ENCODE data around the gene INTS1. TPM values are rescaled to one million over a fixed set of nuclear protein-coding genes. Genes with fewer than 3 reads are reported as not detected.

The INTS1 gene
- total RNA-seq, 1 donor from 2014 or later: 18.5 TPM

DNA sequence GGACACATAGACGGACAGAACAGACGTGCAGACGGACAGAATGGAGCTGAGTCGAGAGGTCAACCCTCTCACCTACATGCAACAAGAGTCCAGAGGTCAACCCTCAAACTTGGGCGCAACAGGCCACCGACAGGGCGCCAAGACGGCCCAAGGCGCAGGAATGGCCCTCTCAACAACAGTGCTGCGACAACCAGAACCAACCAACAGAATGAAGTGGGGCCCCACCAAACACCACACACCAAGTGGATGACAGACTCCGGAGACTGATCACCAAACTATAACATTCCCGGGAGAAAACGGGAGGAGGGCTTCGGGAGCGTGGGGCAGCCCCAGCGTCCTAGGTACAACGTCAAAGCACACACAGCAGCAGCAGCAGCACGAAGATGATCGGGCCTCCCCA is 13.4 kb downstream of the INTS1 start:
- DNase-seq (ENCODE audit: low spot score): no peak

DNA sequence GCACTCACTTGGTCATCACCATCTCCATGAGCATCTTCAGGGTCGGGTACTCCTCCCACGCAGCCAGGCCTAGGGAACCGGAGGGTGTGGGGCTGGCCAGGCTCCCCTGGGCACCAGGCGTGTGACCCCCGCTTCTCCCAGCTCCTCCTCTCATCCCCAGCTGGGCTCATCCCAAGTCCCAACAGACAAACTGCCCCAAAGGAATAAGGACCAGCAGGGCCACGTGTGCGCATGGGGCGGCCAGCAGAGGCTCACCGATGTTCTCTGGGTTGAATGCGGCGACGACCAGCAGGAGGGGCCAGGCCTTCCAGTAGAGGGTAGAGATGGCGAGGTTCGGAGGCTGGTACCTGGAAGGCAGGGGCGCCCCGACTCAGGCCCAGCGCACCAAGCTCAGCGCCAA is 14.9 kb downstream of the INTS1 start:
- no peak for DNase-seq (ENCODE audit: low spot score)

DNA sequence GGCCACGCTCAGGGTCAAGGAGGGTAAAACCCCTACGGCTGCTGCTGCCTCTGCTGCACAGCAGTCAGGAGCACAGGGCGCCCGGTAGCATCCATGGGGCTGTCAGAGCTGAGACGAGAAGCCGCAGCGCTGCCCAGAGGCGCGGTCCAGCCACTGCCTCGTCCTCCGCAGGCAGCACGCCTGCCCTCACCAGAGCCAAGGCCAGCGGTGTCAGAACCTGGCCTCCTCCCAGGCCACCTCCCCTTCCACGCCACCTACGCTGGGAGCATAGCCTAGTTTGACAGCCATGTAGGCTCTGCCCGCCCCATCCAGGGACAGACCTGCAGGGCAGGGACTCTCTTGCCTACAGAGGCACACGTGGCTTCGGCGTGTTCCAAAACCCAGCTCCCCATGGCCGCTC is 16.2 kb downstream of the INTS1 start:
- no peak for DNase-seq (ENCODE audit: low spot score)

DNA sequence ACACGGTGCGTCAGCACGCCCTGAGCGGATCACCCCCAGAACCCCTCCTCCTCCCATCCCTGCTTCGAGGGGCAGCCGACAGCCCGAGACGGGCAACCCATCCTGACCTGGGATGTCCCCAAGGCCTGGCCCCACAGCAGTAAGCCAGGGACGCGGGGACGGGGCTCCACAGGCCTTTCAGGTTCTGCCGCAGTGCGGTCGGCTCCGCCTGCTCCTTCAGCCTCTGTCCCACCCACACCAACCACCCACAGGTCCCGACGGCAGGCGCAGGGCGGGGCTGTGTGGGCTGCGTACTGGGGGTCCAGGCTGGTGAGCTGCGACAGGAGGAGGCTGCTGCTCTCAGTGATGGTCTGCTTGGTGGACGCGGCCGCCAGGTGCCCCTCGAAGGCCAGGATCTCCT is 16.7 kb downstream of the INTS1 start:
- no peak for DNase-seq (ENCODE audit: low spot score)

DNA sequence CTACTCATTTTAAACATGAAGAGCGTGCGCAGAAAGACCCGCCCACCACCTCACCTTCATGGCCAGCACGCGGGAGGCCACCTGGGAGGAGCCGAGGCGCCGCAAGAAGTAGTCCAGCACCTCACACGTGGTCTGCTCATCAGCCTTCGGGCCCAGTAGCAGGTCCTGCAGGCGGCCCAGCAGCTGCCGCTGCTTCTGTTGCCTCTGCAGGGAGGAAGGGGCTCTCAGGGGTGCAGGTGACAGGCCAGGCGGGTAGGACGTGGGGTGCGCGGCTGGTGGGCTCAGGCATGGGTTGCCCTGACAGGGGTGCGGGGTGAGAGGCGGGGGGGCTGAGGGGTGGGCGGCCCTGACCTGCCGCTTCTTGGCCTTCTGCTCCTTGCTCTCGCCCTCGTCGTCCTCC is 17.6 kb downstream of the INTS1 start:
- DNase-seq (ENCODE audit: low spot score): no peak

DNA sequence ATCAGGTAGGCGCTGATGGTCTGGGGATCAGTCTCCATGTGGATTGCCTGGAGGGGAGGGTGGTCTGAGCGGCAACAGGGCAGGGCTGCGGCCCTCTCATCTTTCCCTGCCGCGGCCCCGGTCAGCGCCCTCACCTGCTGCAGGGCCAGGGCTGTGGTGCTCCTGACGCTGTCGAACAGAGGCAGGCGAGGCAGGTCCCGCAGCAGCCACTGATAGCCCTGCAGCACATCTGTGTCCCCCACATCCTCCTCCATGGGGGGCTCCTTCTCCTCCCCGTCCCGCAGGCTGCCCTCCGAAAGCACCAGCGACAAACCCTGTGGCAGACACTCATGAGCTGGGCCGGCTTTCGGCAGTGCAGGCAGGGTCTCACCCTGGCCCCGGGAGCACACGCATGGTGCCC is 19.0 kb downstream of the INTS1 start:
- no peak for DNase-seq (ENCODE audit: low spot score)

DNA sequence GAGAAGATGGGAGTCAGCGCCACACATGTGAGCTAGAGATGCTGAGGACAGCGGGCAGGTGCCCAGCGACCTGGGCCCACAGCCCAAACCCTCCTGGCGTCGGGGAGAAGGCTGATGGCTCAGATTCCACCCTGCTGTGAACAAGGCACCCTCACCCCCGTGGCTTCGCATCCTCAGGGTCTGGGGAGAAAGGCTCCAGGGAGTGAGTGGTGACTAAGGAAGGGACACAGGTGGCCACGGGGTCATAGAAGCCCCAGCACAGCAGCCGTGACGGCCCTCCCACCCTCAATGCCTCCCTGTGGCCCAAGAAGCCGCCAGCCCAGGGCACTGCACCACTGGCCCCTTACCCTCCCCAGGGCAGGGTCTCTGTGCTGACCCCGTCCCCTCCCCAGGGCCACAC is 19.6 kb downstream of the INTS1 start:
- no peak for DNase-seq (ENCODE audit: low spot score)

DNA sequence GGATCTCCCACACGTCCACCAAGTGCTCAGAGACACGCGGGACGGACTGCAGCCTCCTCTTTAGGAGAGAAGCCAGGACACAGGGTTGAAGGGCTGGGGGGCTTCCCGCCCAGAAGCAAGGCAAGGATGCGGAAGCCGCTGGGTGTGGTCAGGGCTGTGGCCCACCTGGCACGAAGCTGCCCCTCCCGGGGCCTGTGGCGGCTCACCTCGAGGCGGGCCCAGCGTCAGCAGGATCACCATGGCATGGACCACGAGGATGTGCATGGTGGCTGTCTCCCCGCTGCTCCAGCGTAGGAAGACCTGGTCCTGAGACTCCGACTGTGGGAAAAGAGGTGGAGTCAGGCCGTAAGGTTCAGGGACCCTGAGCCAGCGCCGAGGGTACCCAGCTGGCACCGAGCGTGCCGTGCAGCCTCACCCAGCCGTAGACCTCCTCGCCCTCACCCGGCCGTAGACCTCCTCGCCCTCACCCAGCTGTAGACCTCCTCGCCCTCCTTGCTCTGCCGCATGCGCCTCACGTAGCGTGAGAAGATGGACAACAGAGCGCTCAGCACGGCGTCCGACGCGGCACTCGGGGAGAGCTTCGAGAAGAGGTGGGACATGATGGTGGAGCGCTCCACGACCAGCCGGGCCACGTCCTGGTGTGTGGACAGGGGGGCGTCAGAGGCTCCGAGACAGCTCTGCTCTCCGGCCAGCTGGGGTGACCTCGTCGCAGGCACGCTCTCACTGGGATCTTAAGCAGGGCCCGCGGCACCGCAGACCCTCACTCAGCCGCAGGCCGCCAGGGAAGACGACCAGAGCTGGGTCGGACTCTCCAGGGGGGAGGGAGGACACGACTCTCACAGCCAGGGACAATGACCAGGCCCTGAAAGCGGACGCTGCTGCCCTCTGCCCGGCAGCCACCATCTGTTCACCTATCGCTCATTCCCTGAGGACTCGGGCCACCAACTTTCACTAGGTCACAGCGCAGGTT is 20.4 kb downstream of the INTS1 start:
- no peak for DNase-seq (ENCODE audit: low spot score)

DNA sequence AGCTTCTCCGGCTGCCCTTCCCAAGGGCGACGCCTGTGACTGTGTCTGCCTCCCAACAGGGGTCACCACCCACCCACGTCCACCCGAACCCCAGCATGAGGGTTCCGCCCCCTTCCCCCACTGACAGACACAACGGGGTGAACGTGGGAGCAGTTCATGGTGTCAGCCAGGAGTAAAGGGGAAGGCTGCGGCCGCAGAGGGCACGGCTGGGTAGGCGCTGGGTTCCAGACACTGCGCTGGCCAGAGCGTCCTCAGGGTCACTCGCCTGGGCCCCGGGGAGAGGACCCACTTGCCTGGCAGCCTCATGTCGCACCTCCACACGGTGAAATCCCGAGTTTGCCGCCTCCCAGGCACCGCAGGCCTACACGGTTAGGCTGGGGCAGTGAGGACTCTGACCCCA is 21.1 kb downstream of the INTS1 start:
- DNase-seq (ENCODE audit: low spot score): no peak

DNA sequence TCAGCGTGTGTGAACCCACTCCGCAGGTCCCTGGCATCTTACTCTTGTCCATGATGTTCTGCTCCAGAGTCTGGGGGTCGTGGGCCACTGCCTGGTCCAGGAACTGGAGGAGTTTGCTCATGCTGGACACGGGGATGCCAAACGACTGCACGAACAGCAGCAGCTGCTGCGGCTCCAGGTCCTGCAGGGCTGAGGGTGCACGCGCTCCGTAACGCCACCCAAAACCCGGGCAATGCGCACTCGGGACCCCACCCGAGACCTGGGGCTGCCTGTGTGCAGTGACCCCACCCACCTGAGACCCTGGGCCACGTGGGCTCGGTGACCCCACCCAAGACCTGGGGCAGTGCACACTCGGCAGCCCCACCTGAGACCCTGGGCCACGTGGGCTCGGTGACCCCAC is 22.9 kb downstream of the INTS1 start:
- DNase-seq (ENCODE audit: low spot score): no peak

DNA sequence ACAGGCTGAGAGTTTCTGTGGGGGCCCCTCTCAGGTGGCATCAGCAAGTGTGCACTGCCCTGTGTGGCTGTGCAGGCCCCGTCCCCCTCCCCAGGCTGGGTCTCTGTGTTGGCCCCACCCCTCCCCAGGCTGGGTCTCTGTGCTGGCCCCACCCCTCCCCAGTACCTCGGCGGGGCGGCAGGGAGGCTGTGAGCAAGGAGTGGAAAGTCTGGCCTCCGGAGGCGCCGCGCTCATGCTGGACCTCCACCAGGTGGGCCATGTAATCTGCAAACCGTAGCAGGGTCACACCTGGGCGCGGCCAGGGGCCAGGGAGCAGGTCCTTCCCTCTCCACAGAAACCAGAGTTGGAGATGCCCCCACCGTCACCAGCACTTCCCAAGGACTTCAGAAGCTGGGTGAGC is 23.5 kb downstream of the INTS1 start:
- no peak for DNase-seq (ENCODE audit: low spot score)

DNA sequence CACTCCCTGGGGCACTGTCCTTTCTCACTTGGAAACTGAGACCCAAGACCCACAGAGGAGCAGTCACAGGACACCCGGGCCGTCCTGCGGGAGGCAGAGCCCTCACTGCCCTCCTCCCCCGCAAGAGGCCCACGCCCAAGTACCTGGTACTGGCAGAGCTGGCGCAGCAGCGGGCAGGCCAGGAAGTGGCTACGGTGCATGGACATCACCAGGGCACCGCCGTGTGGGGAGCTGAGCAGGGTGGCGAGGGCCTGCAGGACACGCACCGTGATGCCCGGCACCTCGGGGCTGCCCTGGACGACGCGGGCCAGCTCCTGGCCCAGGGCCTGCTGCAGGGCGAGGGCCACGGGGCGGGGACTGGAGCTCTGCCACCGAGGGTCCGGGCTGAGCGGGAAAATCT is 24.9 kb downstream of the INTS1 start:
- no peak for DNase-seq (ENCODE audit: low spot score)

DNA sequence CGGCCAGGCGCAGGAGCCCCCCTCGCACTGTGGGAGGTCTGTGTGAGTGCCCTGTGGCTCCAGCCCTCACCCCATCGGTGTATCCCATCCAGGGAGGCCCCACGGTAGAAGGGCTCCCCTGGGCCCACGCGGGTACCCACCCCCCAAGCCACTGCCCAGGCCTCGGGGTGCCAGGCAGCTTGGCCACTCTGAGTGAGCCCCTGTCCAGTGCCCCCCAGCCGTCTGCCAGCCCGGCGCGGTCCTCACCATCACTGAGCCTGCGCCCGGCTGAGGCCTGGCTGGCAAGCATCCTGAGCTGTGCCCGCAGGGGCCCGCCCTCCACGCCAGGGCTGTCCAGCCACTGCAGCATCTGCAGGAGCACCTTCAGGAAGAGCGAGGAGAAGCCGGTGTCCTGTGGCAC is 25.7 kb downstream of the INTS1 start:
- no peak for DNase-seq (ENCODE audit: low spot score)

DNA sequence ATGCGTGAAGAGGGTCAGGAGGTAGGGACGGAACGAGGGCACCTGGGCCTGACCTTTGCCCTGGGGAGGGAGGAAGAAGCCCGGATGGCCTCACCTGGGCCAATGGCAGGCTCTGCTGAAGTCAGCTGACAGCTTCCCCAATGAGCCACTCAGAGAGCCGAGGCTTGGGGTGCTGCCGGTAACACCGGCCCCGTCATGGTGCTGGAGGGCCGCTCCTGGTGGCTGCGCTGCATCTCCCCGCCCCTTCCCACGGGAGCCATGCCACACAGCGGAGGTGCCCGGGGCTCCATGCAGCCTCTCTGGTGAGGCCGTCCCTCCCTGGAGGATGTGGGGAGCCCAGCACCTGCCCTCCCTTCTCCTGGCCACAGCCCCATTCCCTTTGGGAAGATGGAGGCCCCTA is 27.3 kb downstream of the INTS1 start:
- no peak for DNase-seq (ENCODE audit: low spot score)

DNA sequence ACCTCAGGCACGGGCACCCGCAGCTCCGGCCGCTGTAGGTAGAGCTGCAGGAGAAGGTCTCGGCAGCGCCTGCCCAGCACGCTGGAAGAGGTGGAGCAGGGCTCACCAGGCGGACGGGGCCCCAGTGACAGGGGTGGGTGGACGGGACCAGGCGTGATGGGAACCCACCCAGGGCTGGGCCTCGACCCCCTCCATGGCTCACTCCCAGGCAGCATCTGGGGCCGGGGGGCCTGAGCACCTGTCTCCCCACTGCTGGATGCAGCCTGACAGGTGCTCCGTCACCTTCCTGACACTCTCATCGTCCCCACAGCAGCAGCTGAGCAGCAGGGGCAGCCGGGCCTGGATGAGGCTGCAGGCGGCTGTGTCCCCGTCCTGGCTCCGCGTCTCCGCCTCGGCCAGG is 28.2 kb downstream of the INTS1 start:
- no peak for DNase-seq (ENCODE audit: low spot score)

DNA sequence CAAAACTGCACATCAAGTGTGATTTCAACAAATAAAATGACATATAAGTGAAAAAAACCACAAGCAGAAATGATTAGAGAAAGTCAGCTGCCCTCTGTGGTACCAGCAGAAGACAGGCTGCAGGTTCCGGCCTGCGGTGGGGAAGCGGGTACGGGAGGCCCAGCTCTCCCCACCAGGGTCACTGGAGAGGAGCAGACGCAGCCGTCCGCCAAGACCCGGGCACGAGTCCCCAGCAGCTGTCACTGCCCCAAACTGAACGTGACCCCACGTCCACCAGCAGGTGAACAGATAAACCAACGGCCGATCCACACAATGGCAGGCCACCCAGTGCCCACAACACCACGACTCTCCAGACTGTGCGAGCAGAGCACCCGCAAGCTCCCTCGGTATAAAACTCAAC is 28.8 kb downstream of the INTS1 start:
- DNase-seq (ENCODE audit: low spot score): no peak

DNA sequence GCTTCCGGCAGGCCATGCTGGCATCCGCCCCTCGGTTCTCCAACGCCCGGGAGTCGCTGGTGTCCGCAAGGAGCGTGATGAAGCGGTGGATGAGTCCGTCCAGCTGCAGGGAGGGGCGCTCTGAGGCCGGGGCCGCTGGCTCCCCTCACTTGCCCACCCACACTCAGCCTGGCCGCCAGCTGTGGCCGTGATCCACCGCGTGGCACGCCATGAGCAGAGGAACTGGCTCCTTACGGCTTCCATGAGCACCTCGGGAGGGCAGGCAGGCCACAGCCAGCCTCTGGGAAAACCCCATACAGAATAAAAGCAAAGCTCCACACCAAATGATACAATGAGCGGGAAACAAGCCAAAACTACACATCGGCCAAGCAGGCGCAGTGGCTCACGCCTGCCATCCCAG is 29.5 kb downstream of the INTS1 start:
- DNase-seq (ENCODE audit: low spot score): no peak

DNA sequence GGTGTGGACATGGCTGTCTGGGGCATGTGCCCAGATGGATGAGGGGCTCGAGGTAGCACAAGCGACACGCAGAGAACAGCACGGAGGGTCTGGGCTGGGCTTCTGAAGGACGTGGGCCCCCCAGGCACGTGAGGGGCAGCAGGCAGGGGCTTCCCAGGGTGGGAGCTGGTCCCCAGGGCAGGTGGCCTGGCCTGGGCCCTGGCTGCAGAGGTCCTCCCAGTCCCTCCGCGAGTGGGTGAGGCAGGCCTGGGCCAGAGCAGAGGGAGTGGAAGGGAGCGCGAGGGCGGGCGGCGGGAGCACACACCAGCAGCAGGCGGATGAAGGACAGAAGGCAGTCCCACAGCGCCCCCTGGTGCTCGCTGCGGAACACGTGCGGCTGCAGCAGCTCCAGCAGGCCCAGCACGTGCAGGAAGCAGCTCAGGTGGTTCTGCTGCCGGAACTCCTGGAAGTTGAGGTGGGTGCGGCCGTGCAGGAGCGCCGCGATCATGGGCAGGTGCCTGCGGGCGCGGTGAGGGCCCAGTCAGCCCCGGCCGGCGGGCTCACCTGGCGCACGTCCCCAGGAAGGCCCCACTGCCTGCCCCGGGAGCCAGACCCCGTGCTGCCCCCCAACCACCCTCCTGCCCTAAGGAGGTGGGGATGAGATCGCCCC is 30.2 kb downstream of the INTS1 start:
- DNase-seq (ENCODE audit: low spot score): peak; percentile 84

DNA sequence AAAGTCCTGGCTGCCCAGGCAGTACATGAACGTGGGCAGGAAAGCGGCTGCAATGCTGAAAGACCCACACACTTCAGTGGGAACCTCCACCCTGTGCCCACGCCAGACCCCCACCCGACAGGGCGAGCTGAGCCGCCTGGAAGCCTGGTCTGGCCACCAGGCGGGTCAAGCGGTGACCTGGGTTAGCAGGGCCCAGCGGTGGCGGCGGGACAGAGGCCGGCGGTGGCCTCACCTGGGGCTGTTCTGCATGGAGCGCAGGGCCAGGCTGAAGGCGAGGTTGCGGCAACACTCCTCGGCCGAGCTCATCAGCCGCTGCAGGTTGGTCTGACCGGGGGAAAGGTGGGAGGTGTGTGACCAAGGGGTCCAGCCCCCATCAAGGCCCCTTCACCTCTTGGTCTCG is 33.3 kb downstream of the INTS1 start:
- no peak for DNase-seq (ENCODE audit: low spot score)

DNA sequence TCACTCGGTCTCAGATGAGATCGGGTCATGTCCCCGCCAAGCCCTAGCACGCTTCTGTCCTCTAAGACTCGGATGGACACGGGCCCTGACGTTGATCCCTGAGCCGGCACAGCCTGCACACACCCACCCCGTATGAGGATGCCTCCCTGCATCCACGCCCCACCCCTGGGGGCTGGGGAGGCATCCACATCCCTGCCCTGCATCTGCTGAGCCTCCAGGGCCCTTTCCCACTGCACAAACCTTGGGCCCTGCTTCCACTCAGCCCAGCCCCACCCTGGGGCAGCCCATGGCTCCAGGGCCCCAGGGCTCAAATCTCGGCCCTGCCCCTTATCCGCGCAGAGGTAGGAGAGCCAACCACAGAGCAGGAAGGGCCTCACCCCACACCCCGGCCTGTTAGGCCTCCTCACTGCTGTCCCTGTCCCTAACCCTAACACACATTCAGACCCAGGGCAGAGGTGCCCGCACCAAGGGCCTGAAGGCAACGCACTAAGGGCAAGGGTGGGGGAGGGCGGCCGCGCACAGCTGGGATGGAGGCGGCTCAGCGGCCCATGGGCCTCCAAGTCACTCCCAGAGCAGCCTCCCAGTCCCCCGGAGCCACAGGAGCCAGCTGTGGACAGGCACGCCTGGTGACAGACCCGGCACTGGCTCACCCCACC is 35.4 kb downstream of the INTS1 start:
- no peak for DNase-seq (ENCODE audit: low spot score)

DNA sequence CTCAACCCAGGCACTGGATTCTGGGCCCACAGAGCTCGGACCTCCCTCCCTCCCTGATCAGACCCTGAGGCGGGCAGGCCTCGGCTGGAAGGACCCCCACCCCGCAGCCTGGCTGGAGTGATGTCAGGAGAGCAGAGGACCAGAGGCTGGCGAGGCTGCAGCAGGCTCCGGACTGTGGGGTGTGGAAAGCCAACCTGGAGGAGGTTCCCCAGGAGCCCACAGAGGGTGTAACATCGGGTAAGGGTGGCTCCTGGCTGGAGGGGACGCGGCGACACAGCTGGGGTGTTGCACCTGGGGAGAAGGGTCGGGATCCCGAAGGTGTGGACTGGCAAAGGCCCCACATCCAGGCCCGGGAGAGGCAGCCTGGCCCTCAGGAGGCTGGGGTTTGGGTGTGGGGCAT is 36.0 kb downstream of the INTS1 start:
- DNase-seq (ENCODE audit: low spot score): no peak

DNA sequence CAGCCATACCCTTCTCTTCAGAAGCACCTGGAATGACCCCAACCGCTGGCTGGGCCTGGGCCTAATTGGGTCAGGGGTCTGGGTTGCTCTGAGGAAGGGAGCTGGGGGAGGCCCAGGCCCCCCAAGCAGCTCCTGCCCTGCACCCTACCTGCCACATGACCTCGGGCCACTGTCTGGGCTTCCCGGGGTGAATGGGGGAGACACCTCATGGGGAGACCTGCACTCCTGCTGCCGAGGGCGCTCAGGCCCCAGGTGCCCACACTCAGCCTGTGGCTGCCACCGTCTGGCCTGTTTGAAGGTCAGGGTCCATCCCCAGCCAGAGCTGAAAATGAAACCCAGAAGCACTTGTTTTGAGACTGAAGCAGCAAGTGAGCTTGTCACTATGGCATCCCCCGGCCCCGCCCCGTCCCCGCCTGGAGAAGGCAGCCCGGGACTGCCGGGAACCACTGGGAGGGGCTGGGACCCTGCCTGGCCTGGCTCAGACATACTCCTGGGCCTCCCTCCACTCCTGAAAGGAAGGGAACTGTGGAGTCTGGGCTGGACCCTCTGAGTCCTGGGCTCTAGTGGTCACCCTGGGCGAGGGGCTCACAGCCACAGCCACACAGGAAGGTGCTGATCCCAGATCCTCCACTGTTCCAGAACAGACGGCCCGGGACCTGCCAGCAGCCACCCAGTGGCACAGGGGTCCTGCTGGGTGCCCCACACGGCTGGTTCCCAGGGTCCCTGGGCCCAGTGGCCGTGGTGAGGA is 37.5 kb downstream of the INTS1 start:
- peak; percentile 79 for DNase-seq (ENCODE audit: low spot score)

Data from umbilical cord (tissue), 2 donors.